Right renal cortex interstitium (tissue), 3 donors: ENCODE data around the gene MAPK1. TPM values are rescaled to one million over a fixed set of nuclear protein-coding genes. Genes with fewer than 3 reads are reported as not detected.
"Not testable (repeated sequence)": the region's sequence is repeated elsewhere in the genome, so short reads cannot be mapped to it uniquely, and the experiment has no call there.

Experiments
- DNase-seq, 3 donors: peaks; one replicate each; pipeline ENCODE4 v3.0.0-alpha.2; 2013; ENCODE audit warnings: low read depth in 3 of 3, low spot score in 2 of 3
- polyA plus RNA-seq, 3 donors: library from polyadenylated mRNA; unstranded; fragments of 120-200 nt; gene quantifications; one replicate each; pipeline ENCODE4 v1.2.1, GENCODE V29; 2013; ENCODE audit not compliant: insufficient read length in 3 of 3

Gene MAPK1
- polyA plus RNA-seq, 3 donors, result 126 to 135 (median 135) TPM

DNA sequence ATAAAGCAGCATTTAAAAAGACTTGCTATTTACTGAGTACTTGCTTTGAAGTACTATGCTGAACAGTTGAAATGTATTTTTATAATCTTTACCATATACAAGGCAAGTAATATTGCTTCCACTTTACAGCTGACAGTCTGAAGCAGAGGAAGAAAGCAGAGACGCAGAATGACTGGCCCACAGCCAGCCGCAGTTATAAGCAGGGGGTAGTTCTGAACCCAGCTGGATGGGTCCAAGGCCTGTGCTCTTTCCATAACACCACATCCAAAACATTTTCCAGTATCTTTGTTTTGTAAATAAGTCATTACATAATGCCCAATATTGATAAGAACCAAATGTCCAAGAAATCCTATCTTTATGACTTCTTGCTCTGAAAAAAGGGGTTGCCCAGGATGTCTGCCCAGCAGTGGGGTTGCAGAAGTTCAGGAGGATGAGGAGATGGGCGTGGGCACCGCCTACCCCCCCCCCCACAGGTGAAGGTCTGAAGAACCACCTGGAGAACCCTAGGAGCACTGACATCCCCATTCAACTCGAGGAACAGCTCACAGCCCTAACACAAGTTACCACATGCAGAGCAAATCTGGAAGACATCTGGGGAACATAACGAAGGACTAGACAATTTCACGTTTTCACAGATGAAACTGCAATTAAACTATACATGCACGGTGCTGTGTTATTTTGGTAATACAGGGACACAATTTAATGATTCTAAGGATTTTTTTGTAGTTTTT is 107.6 kb downstream of the MAPK1 start:
- DNase-seq, result no peak

DNA sequence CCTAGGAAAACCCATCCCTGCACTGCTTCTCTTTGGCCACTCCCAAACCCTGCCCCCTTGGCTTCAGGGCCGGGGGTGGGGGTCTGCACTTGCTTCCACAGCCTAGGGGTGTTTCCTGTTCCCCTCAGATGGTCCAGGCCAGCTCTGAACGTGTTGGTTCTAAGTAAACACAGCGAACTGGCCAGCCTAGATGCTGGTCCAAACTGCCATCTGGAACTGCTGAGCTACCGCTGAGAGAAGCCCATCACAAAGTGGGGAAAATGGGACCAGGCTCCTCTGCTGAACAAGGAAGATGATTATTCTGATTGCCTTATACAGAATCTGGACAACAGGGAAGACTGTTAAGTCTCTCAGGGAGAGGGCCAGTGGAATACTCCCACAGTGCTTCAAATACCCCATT is 108.4 kb downstream of the MAPK1 start:
- no peak for DNase-seq

DNA sequence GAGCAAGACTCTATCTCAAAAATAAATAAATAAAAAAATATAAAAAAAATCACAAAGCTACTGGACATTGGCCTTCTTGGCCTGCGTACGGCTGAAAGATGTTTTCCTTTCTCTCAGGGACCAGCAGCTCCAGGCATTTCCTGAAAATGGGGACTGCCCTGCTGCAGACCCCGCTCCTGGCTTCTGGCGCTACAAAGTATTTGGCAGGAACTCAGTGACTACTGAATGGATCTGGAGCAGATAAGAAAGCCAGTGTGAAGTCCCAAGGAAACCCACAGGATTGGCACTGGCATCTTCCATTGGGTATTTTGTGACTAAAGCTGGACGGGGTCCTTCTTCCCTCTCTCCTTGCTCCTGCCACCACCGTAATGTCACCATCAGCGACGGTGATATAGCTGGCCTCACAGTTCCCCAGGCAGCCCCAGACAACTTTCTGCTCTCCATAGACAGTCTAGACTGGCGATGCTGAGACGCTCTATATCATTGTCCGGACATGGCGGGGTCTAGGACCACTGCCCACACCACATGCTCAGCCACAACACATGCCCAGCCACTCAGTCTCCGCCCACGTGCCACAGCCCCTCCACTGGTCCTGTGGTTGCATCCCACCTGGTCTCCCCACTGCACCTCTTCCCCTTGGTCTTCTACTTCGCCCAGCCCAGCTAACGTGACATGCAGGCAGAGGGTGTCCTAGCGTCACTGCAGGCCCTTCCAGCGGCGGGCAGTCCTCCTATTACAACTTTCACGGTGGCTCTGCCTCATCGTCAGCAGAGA is 109.2 kb downstream of the MAPK1 start:
- DNase-seq, result no peak

DNA sequence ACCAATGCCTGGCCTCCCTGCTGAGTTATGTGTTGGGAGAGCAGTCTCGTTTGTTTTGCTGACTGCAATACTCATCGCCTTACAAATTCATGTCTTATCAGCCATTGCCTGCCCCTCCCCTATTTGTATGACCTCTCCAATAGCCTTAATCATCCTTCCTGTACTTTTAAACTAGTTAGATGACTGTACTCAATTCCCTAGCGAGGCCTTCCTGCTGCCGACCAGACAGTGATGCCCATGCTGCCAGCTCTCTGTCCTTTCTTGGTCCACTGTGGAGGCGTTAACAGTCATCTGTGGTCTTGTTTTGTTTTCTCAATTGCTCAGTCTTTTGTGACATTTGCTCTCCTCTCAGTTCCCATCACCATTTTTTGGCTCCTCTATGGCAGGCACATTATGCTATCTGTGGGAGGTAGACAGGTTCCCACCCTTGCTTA is 111.6 kb downstream of the MAPK1 start:
- DNase-seq, result no peak

DNA sequence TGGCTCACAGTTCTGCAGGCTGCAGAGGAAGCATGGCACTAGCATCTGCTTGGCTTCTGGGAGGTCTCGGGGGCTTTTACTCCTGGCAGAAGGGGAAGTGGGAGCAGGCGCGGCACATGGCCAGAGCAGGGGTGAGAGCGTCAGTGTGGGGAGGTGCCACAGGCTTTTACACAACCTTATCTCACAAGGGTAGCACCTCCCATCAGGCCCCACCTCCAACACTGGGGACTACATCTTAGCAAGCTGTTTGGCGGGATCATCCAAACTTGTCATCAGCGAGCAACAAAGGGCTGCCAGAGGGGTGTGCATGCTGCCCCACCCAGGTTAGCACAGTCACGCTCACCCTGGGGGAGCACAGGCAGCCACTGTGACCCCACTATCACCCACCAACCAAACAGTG is 112.9 kb downstream of the MAPK1 start:
- DNase-seq, result no peak

DNA sequence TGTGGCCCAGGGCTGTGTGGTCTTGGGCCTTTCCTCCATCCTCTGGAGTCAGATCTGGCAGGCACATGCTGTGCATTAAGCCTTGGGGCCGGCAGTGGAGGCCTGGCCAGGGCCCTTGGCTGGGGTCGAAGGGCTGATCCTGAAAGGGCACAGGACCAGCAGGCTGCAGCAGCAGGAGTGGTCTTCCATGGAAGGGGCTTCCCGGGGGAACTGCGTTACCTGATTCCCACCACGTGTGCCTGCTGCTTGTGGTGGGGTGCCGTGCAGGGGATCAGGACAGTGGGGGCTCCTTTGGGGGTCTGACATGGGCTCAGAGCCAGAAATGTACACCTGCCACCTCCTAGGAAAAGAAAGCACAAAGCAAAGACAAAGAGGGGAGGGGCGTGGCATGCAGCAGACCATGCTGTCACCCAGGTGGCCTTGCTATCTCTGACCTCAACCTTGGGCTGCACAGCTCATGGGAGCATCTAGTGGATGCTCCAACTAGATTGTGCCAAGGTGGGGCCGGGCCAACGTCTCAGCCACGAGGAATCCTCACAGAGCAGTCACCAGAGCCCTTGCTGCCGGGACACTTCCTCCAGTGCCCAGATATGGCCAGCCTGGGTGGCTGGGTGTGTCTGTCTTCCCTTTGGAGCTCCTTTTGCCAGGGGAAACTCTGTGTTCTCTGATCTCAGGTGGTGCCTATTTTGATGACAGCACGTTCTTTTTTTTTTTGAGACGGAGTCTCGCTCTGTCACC is 113.9 kb downstream of the MAPK1 start:
- DNase-seq, result no peak

DNA sequence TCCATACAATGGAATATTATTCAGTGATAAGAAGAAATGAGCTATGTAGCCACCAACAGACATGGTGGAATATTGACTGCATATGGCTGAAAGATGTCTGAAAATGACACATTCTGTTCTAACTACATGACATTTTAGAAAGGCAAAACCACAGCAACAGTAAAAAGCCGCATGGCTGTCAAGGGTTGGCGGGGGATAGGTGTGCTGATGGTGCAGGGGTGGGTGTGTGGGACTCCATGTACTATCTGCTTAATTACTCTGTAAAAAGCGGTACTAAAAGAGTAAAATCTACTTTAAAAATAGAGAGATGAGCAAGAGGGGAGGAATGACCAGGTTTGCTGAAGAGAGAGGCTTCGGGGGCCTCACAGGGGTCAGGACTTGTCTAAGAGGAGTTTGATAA is 115.2 kb downstream of the MAPK1 start:
- DNase-seq, result no peak

DNA sequence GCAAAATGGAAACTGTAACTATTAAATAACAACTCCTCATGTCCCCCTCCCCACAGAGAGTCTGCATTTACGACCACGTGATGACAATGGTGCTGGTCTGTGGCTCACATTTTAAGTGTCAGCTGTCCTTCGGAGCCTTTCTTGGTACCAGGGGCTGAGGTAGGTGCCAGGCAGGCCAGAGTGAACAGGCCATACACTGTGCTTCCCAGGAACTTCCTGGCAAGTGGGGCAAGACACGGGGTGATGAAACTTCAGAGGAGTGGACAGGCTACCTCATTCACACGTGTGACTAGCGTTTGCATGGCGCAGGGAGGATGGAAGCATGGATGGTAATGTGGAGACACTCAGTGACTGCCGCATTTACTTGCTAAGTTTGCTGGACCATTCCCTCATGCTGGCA is 121.5 kb downstream of the MAPK1 start:
- DNase-seq, result no peak

DNA sequence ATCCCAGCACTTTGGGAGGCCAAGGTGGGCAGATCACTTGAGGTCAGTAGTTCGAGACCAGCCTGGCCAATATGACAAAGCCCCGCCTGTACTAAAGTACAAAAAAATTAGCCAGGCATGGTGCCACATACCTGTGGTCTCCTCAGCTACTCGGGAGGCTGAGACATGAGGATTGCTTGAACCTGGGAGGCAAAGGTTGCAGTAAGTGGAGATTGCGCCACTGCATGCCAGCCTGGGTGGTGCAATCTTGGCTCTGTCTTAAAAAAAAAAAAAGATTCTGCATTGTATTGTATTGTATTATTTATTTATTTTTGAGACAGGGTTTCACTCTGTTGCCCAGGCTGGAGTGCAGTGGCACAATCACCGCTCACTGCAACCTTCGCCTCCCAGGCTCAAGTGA is 122.5 kb downstream of the MAPK1 start:
- DNase-seq, result not testable (repeated sequence)

DNA sequence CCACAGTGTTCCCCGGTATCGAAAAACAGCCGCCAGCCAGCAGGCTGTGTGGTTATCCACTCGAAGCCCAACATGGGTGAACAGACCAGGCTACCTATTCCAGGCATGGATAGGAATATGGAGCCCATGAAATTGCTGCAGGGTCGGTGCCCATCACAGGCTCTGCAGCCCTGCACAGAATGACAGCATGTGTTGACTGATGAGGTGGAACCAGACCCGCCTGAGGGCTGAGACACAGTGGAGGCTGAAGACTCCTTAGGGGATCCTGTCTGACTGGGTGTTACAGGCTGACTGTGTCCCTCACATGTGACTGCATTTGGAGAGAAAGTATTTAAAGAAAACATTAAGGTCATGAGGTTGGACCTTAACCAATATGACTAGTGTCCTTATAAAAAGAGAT is 125.7 kb downstream of the MAPK1 start:
- DNase-seq, result no peak

DNA sequence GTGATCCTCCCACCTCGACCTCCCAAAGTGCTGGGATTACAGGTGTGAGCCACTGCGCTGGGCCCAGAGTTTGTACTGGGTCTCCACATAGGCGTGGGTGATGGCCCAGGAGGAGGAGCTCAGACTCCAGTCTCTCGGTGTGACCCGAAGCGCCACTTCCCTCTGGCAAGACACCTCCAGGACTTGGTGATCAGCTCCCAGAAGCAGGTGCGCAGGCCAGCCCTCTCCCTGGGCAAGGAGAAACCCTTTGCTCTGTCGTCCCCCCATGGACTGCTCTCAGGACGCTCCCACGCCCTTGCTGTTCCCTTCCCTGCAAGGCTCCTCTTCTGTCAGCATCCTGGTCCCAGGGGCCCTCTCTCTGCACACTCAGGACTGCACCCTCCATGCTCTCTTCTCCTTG is 126.4 kb downstream of the MAPK1 start:
- DNase-seq, result no peak

DNA sequence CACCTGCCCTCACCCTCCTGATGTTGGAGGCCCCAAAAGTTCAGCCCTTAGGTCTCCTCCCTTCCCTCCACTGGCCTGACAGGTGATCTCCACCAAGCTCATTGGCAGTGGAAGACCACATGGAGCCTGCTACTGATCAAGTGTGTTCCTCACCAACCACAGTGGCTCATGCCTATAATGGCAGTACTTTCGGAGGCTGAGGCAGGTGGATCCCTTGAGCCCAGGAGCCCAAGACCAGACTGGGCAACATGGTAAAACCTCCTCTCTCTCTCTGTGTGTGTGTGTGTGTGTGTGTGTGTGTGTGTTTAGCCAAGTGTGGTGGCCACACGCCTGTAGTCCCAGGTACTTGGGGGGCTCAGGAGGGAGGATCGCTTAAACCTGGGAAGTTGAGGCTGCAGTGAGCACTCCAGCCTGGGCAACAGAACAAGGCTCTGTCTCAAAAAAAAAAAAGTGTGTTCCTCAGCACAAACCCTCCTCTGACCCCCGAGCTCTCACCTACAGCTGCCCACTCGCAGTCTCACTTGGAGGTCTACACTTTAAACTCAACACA is 127.5 kb downstream of the MAPK1 start:
- no peak for DNase-seq

DNA sequence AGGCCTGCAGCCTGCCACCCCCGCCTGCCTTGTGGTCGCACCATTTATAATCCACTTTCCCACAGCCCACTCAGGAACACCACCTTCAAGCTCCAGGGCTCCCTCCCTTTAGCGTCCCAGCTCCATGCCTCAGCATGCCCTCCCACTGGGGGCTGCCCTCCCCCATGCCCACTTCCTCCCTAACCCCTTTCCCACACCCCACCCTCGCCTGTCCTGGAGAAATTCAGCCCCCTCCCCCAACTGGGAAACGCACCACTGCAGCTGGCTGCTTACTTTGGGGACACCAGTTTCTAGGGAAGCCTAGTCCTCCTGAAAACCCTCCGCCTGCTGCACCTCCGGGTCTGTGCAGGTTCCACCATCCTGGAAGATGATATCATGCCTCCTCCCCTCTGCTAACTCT is 128.5 kb downstream of the MAPK1 start:
- DNase-seq, result no peak

DNA sequence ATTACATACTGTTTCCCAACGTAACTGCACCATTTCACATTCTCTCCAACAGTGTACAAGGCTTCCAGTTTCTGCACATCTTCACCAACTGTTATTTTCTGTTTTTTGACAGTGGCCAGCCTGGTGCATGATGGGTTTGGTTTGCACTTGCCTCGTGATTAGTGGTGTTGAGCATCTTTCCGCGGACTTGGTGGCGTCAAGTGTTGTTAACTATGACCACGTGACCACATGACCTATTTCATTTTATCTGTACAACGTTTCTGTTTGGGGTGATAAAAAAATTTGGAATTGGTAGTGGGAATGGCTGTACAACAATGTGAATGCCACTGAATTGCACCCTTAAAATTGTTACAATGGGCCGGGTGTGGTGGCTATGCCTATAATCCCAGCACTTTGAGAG is 129.4 kb downstream of the MAPK1 start:
- DNase-seq, result no peak

DNA sequence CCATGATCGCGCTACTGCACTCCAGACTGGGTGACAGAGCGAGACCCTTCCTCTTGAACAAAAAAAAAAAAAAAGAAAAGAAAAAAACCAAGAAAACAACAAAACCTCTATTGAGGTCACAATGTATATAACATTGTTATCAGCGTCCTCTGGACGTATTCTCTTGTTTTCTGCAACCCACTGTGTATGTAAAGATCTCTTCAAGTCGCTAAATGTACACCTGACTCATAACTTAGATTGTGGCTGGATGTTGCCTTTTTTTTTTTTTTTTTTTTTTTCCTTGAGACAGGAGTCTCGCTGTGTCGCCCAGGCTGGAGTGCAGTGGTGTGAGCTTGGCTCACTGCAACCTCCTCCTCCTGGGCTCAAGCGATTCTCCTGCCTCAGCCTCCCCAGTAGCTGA is 130.5 kb downstream of the MAPK1 start:
- DNase-seq, result no peak

DNA sequence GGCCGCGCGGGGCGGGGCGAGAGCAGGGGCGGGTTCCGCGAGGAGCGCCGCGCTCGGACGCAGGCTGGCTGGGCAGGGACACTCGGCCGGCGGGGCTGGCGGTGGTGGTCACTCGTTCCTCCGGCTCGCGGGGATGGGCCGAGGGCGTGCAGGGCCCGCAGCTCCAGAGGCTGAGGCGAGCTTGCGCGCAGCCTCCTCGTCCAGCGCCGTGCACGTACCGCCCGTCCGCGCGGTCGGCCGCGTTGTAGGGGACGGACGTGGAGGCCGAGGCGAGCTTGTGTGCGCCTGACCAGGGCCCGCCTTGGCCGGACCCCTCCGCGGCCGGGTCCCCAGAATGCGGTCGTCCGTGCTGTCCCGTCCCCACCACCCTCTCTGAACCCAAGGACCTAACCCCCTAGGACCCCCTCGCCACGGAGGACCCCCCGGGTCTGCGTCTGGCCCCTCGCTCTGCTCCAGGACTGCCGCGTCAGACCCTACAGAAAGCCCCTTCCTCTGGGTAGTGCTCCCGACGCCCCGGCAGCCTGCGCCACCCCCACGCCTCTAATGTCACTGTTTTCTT is 131.3 kb downstream of the MAPK1 start:
- DNase-seq, result no peak

DNA sequence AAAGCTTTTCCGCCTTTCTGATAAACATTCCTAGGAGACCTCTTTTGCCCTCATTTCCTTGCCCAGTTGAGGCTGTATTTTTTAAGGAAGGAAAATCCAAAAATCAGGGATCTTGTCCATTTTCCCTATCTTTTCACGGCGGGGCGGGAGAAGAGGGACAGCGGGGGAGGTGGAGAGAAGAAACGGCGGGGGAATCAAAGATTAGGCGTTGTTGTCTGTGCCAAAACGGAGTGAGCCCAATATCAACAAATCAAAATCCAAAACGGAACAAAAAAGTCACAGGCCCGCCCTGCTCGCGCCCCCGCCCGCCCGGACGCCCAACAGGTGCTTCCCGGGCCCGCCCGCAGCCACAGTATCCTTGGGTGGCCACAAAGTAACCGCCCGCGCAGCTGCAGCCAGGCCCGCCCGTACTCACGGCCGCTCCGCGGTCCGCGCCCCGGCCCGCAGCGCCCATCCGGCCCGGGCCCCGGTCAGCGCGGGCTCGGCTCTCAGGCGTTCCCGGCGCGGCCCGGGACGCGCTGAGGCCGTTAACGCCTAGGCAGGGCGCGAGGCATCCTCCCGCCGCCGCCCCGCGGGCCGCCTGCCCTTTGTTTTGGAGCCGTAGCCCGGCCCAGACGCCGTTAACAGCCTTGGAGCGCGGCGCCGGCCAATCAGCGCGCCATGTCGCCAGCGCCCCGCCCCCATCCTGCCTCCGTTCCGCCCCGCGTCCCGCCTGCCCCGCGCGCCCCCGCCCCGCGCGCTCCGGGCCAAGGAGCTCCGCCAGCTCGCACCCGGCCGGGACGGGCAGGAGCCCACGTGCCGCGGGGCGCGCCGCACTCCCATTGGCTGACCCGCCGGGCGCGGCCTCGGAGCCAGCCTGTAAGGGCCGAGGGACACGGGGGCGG is 132.0 kb downstream of the MAPK1 start, which contains the start of gene YPEL1:
YPEL1 (minus strand) TSS at position 595 of the 884 bp plus-strand sequence. CDS start 25,050 bp downstream, outside the sequence.
- peak; percentile 64 to 95 (median 95) for DNase-seq

DNA sequence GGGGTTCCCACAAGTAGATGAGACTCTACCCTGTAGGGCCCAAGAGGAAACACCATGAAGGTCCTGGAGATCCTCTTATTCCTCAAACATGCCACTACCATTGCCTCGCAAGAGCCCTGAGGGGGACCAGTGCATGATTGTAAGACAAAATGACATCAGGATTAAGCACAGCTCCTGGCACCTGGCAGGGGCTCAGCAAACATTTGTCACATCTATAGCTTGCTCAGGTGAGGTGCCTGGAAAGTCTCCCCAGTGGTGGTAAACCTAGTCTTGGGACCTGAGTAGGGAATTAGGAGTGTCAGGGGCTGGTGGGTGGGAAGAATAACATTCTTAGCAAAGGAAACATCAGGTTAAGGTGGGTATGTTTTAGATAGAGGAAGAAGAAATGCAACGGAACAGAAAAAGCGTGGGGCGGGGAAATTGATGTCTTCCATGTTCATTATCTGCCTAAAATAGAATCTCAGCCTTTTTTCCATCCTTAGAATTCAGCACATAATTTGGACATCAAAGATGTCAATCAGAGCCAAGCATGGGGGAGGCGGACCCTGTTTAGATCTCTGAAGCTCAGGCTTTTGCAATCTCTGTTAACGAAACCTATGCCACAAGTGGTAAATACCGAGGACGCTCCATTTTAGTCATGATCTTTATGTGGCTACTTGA is 132.8 kb downstream of the MAPK1 start:
- DNase-seq, result no peak

DNA sequence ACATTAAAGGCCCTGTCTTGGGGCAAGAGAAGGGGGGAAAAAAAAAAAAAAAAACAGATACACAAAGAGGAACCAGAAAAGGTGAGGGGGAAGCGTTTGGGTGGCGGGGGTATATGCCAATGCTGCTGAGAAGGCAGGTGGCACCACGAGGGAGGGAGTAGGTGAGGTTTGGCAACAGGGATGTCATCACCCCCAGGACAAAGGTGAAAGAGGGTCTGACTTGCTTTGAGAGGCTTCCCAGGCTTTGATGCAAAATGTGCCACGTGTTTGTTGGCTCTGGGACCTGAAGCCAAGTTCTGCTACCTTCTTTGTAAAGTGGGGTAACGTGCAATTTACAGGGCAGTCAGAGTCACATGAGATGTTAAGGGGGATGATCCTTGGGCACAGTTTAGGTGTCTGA is 135.9 kb downstream of the MAPK1 start:
- DNase-seq, result no peak
